PC-9 (cell line): Measurements from ENCODE around the gene RUNX2. TPM values are rescaled to one million over a fixed set of nuclear protein-coding genes. Genes with fewer than 3 reads are reported as not detected.

Experiments
- BruUV-seq: library from RNA; stranded (reverse); fragments of 400-500 nt; replicated peaks from 2 replicates; lab custom pipeline; 2021; lab: Mats Ljungman, UMichigan
- CTCF ChIA-PET: fragments of 300-600 bp; sonication (Branson Sonifier 250); formaldehyde crosslinking; loops from one replicate; lab custom pipeline; 2022; ENCODE audit warnings: antibody characterized with exemption; lab: Charles Lee
- POLR2A ChIA-PET: fragments of 300-600 bp; sonication (Branson Sonifier 250); formaldehyde crosslinking; loops from one replicate; lab custom pipeline; 2022; ENCODE audit warnings: antibody characterized with exemption; ENCODE audit not compliant: unreplicated experiment; lab: Charles Lee
- DNase-seq, 2 experiments: peaks; one replicate each; pipeline versions ENCODE4 v3.0.0 to v3.0.0-alpha.2; 2015 to 2022; ENCODE audit warnings: mixed read lengths in 1 of 2
- H2AFZ ChIP-seq: fragments of 200-600 bp; sonication (generic); 2 replicates; pipeline ENCODE4 v1.8.1; 2017; ENCODE audit warnings: antibody characterized with exemption
- H3F3A ChIP-seq: fragments of 200-600 bp; sonication (generic); 2 replicates; pipeline ENCODE4 v1.8.1; 2017; ENCODE audit warnings: antibody characterized with exemption, mild to moderate bottlenecking, low read depth; ENCODE audit not compliant: insufficient read depth
- H3K27ac ChIP-seq: fragments of 200-600 bp; sonication (generic); 2 replicates; pipeline ENCODE4 v1.6.1; 2016; ENCODE audit warnings: mixed run types
- H3K27me3 ChIP-seq: fragments of 200-600 bp; sonication (generic); 2 replicates; pipeline ENCODE4 v1.6.1; 2016; ENCODE audit warnings: low read depth, mixed run types; ENCODE audit not compliant: insufficient read depth
- H3K36me3 ChIP-seq: fragments of 200-600 bp; sonication (generic); 2 replicates; pipeline ENCODE4 v1.6.1; 2016; ENCODE audit warnings: low read depth, mixed run types
- H3K4me1 ChIP-seq: fragments of 200-600 bp; sonication (generic); replicated peaks from 2 replicates; pipeline ENCODE4 v1.6.1; 2016; ENCODE audit warnings: mixed run types; ENCODE audit not compliant: insufficient read depth
- H3K4me2 ChIP-seq: fragments of 200-600 bp; sonication (generic); 2 replicates; pipeline ENCODE4 v1.6.1; 2017; ENCODE audit warnings: mixed run types
- H3K4me3 ChIP-seq: fragments of 200-600 bp; sonication (generic); 2 replicates; pipeline ENCODE4 v1.6.1; 2016; ENCODE audit warnings: mixed run types
- H3K79me2 ChIP-seq: fragments of 200-600 bp; sonication (generic); 2 replicates; pipeline ENCODE4 v1.6.1; 2017; ENCODE audit warnings: low read depth, mixed run types
- H3K9me2 ChIP-seq: fragments of 200-600 bp; sonication (generic); 2 replicates; pipeline ENCODE4 v1.8.1; 2017; ENCODE audit warnings: mild to moderate bottlenecking; ENCODE audit not compliant: insufficient read depth
- H3K9me3 ChIP-seq: fragments of 200-600 bp; sonication (generic); 2 replicates; pipeline ENCODE4 v1.8.1; 2016; ENCODE audit warnings: low read depth; ENCODE audit not compliant: insufficient read depth
- H4K20me1 ChIP-seq: fragments of 200-600 bp; sonication (generic); 2 replicates; pipeline ENCODE4 v1.8.1; 2017; ENCODE audit not compliant: insufficient read depth
- EZH2 ChIP-seq: fragments of 200-600 bp; sonication (generic); IDR thresholded peaks from 2 replicates; pipeline ENCODE4 v1.8.0; 2017; ENCODE audit warnings: antibody characterized with exemption, low read depth
- intact Hi-C: fragments of 100-400 bp; cut with micrococcal nuclease; formaldehyde crosslinking; loops from one replicate; pipeline ENCODE4 v1.10.0; 2022; ENCODE audit not compliant: unreplicated experiment
- total RNA-seq: library from RNA; stranded (reverse); gene quantifications from 2 replicates; pipeline ENCODE4 v1.2.3, GENCODE V29; 2021
- TF ChIP-seq, protein P1 (sequence below): fragments of 200-600 bp; sonication (generic); conservative IDR thresholded peaks from 2 replicates; pipeline ENCODE4 v1.6.1; 2017; ENCODE audit warnings: mixed run types, antibody characterized with exemption, mild to moderate bottlenecking, moderate library complexity

RUNX2 gene
- total RNA-seq, 1 experiment from 2014 or later = 12.5 TPM

DNA sequence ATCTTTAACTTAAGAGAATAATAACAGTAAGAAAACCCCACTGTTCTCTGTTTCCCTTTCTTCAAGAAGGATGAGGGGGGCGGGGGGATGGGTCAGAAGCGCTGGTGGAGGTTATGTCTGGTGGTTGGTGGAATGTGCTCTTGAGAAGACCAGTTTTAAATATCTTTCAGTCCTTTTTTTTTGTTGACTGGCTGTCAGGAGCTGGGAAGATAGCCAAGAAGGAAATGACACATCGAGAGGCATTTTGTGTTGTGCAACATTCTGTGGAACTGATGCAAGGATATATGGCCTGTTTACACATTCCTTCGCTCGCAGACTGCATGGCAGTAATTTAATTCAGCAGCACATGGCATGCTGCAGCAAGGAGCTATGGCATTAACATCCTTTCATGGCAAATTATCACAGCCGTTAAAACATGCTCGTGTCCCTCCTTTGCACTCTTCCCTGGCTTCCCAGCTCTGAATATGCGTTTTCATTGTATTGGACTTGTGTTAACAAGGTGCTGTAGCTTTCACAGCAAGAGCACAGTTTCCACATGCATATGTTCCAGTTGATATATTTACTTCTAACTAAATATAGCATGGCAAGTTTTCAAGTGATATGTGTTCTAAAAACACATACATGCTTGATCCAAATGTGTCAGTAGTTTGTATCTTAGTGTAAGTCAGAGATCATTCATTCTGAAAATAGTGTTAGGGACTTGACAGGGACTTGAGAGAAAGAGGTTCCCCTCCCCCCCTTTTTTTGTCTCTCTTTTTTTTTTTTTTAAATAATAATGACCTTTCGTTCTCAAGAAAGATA, 117.8 kb downstream of the RUNX2 start:
- intact Hi-C loops = loop anchor here (1.0 to 5.0 kb wide), 4 partner anchors 61 to 269 kb away; no protein-coding TSS in a partner anchor
- peak; percentile 79 to 94 for DNase-seq
- H3K27me3 ChIP-seq = no peaks in the 10 kb centered on the region
- H2AFZ ChIP-seq = no peak overlapping the region
- H3K27ac ChIP-seq = peak overlapping the region; percentile 84
- H4K20me1 ChIP-seq = no peaks in the 10 kb centered on the region
- CTCF ChIA-PET = no interaction called here
- H3K4me3 ChIP-seq = no peak overlapping the region
- POLR2A ChIA-PET = interaction anchor here (0.6 kb wide), 1 partner anchor 18 kb away, joined by 21 read pairs; no protein-coding TSS in a partner anchor
- BruUV-seq = no TSS peak
- H3K79me2 ChIP-seq = no peaks in the 10 kb centered on the region
- H3F3A ChIP-seq = peaks cover 24% of the 10 kb centered on the region
- no peaks in the 10 kb centered on the region for H3K36me3 ChIP-seq
- no peaks in the 10 kb centered on the region for H3K9me2 ChIP-seq
- TF ChIP-seq, protein P1, sequence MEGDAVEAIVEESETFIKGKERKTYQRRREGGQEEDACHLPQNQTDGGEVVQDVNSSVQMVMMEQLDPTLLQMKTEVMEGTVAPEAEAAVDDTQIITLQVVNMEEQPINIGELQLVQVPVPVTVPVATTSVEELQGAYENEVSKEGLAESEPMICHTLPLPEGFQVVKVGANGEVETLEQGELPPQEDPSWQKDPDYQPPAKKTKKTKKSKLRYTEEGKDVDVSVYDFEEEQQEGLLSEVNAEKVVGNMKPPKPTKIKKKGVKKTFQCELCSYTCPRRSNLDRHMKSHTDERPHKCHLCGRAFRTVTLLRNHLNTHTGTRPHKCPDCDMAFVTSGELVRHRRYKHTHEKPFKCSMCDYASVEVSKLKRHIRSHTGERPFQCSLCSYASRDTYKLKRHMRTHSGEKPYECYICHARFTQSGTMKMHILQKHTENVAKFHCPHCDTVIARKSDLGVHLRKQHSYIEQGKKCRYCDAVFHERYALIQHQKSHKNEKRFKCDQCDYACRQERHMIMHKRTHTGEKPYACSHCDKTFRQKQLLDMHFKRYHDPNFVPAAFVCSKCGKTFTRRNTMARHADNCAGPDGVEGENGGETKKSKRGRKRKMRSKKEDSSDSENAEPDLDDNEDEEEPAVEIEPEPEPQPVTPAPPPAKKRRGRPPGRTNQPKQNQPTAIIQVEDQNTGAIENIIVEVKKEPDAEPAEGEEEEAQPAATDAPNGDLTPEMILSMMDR = no peak
- TF ChIP-seq EZH2 = no peak
- peaks cover 40% of the 10 kb centered on the region for H3K4me1 ChIP-seq
- H3K4me2 ChIP-seq = peak overlapping the region; percentile 73
- no peaks in the 10 kb centered on the region for H3K9me3 ChIP-seq

DNA sequence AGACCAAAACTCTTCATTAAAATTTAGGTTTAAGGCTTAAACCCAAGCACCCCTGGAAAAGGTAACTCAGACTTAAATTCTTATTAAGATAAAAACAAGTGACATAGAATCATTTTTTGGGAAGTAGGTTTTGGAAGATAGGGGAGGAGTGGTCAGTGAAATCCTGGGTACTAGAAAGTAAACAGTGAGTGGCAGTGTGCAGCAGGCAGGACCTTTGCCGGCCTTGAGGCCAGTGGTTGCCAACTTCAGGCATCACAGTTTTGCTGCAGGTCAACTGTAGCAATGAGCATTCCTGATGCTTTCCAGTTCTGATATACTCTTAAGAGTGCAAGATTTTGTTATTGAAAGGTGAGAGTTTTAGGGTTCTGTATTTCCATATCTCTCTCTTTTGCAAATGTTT, 118.9 kb downstream of the RUNX2 start:
- Histone ChIP-seq H3K9me3 (no peaks in the 10 kb centered on the region), H4K20me1 (no peaks in the 10 kb centered on the region), H3K4me3 (no peak overlapping the region), H3K36me3 (no peaks in the 10 kb centered on the region), H3K4me2 (peak overlapping the region; percentile 73; the same call in 1 of the 2 replicates), H3K4me1 (peaks cover 48% of the 10 kb centered on the region), H3K9me2 (no peaks in the 10 kb centered on the region), H2AFZ (no peak overlapping the region), H3F3A (peaks cover 24% of the 10 kb centered on the region), H3K27ac (peak overlapping the region; percentile 84), H3K79me2 (no peaks in the 10 kb centered on the region), H3K27me3 (no peaks in the 10 kb centered on the region)
- TF ChIP-seq, protein P1 = no peak
- TF ChIP-seq EZH2 = no peak
- BruUV-seq = no TSS peak
- no peak for DNase-seq
- ChIA-PET CTCF (no interaction called here), POLR2A (no interaction called here)
- intact Hi-C loops = loop anchor here (2.0 to 5.0 kb wide), 2 partner anchors 60 to 140 kb away; no protein-coding TSS in a partner anchor

DNA sequence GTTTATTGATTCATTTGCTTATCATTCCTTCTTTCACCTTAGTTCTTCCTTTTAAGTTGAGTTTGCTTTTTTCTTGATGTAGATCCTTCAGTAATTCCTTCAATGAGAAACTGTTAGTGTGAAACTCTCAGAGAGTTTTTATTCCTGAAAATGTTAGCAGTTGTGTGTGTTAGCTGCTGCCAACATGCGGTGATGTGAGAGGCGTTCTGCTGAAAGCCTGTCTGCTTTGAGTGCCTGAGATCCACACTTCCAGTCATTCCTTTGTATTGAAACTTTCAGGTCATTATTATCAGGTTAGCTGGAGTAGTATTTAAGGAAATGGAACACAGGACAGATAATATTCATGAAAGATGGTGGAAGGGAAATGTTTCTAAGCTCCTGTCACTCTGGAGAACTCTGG, 119.6 kb downstream of the RUNX2 start:
- H3F3A ChIP-seq = peaks cover 24% of the 10 kb centered on the region
- no peaks in the 10 kb centered on the region for H3K27me3 ChIP-seq
- CTCF ChIA-PET = no interaction called here
- no peak overlapping the region for H2AFZ ChIP-seq
- no TSS peak for BruUV-seq
- no peaks in the 10 kb centered on the region for H3K79me2 ChIP-seq
- H3K27ac ChIP-seq = no peak overlapping the region
- intact Hi-C loops = loop anchor here (2.0 to 5.0 kb wide), 2 partner anchors 59 to 140 kb away; no protein-coding TSS in a partner anchor
- no peak for DNase-seq
- peaks cover 55% of the 10 kb centered on the region for H3K4me1 ChIP-seq
- no peak overlapping the region for H3K4me3 ChIP-seq
- H3K9me3 ChIP-seq = no peaks in the 10 kb centered on the region
- H3K9me2 ChIP-seq = no peaks in the 10 kb centered on the region
- no peak for TF ChIP-seq EZH2
- H3K36me3 ChIP-seq = no peaks in the 10 kb centered on the region
- no peak overlapping the region for H3K4me2 ChIP-seq
- no peaks in the 10 kb centered on the region for H4K20me1 ChIP-seq
- POLR2A ChIA-PET = no interaction called here
